HEK293 (cell line): ENCODE measurements around the gene E2F4.

Source experiments
- CTCF ChIA-PET: fragments of 350-600 bp; formaldehyde crosslinking; extraction: SDS; loops from one replicate; lab custom pipeline; 2021; ENCODE audit warnings: antibody characterized with exemption; lab: Yijun Ruan, JAX
- POLR2A ChIA-PET: fragments of 300-600 bp; formaldehyde crosslinking; extraction: SDS; loops from one replicate; lab custom pipeline; 2020; ENCODE audit warnings: antibody characterized with exemption, inconsistent platforms; lab: Yijun Ruan, JAX
- H3K27ac ChIP-seq: fragments of 200-500 bp; sonication (Bioruptor generic); 2 replicates; pipeline ENCODE4 v1.5.1; 2014; ENCODE audit warnings: low read depth, low read length, control low read depth, inconsistent platforms; ENCODE audit errors: extremely low read depth
- H3K36me3 ChIP-seq, 2 experiments: fragments of 200-500 bp in 1 of 2; sonication (Bioruptor generic) in 1 of 2; 1 replicate in 1 of 2; 2 replicates in 1 of 2; pipeline ENCODE4 v1.5.1; 2014 to 2017; ENCODE audit warnings: inconsistent platforms in 2 of 2, low read length in 2 of 2; ENCODE audit not compliant: control insufficient read depth in 2 of 2, insufficient read depth in 1 of 2
- H3K4me1 ChIP-seq: fragments of 200-500 bp; sonication (Bioruptor generic); 2 replicates; pipeline ENCODE4 v1.5.1; 2014; ENCODE audit warnings: mild to moderate bottlenecking, low read length, inconsistent platforms; ENCODE audit not compliant: control insufficient read depth, insufficient read depth
- H3K4me3 ChIP-seq: 2 replicates; pipeline ENCODE4 v1.5.1; 2011; ENCODE audit warnings: low read depth, mild to moderate bottlenecking, control low read depth, low read length, moderate library complexity
- H3K9me3 ChIP-seq: fragments of 200-500 bp; sonication (Bioruptor generic); 2 replicates; pipeline ENCODE4 v1.5.1; 2014; ENCODE audit warnings: low read depth, low read length, inconsistent platforms; ENCODE audit not compliant: control insufficient read depth, insufficient read depth
- ATF2 ChIP-seq: fragments of 450-650 bp; formaldehyde crosslinking; IDR thresholded peaks from 2 replicates; pipeline ENCODE4 v1.5.1; 2016; ENCODE audit warnings: missing biosample characterization, missing genetic modification characterization, low read depth
- GLIS1 ChIP-seq: fragments of 450-650 bp; formaldehyde crosslinking; IDR thresholded peaks from 2 replicates; pipeline ENCODE4 v1.5.1; 2016; ENCODE audit warnings: missing biosample characterization, missing genetic modification characterization
- KLF1 ChIP-seq: fragments of 450-650 bp; formaldehyde crosslinking; IDR thresholded peaks from 2 replicates; pipeline ENCODE4 v1.5.1; 2016; ENCODE audit warnings: missing biosample characterization, missing genetic modification characterization
- KLF7 ChIP-seq: fragments of 450-650 bp; formaldehyde crosslinking; IDR thresholded peaks from 2 replicates; pipeline ENCODE4 v1.5.1; 2016; ENCODE audit warnings: missing biosample characterization, missing genetic modification characterization, borderline replicate concordance
- KLF8 ChIP-seq: fragments of 450-650 bp; formaldehyde crosslinking; IDR thresholded peaks from 2 replicates; pipeline ENCODE4 v1.5.1; 2016; ENCODE audit warnings: missing biosample characterization, missing genetic modification characterization
- KLF9 ChIP-seq: fragments of 450-650 bp; formaldehyde crosslinking; IDR thresholded peaks from 2 replicates; pipeline ENCODE4 v1.5.1; 2016; ENCODE audit warnings: missing biosample characterization, missing genetic modification characterization, low read depth
- REST ChIP-seq: fragments of 450-650 bp; formaldehyde crosslinking; IDR thresholded peaks from 2 replicates; pipeline ENCODE4 v1.5.1; 2016; ENCODE audit warnings: missing biosample characterization, missing genetic modification characterization
- SALL2 ChIP-seq: fragments of 450-650 bp; formaldehyde crosslinking; IDR thresholded peaks from 2 replicates; pipeline ENCODE4 v1.5.0; 2017; ENCODE audit warnings: missing biosample characterization, mild to moderate bottlenecking, missing genetic modification characterization, borderline replicate concordance
- SETDB1 ChIP-seq: IDR thresholded peaks from one replicate; pipeline ENCODE4 v1.6.1; 2017; ENCODE audit warnings: mild to moderate bottlenecking, low read length, moderate library complexity, mixed read lengths; ENCODE audit not compliant: insufficient read length
- ZBTB1 ChIP-seq: fragments of 450-650 bp; formaldehyde crosslinking; IDR thresholded peaks from 2 replicates; pipeline ENCODE4 v1.5.1; 2016; ENCODE audit warnings: missing biosample characterization, missing genetic modification characterization
- ZNF140 ChIP-seq: fragments of 450-650 bp; formaldehyde crosslinking; IDR thresholded peaks from 2 replicates; pipeline ENCODE4 v1.5.1; 2016; ENCODE audit warnings: missing biosample characterization, missing genetic modification characterization
- ZNF148 ChIP-seq: fragments of 450-650 bp; formaldehyde crosslinking; IDR thresholded peaks from 2 replicates; pipeline ENCODE4 v1.5.0; 2017; ENCODE audit warnings: missing biosample characterization, missing genetic modification characterization, borderline replicate concordance
- ZNF16 ChIP-seq: fragments of 450-650 bp; formaldehyde crosslinking; IDR thresholded peaks from 2 replicates; pipeline ENCODE4 v1.5.1; 2016; ENCODE audit warnings: low read depth, missing biosample characterization, missing genetic modification characterization
- ZNF221 ChIP-seq: fragments of 450-650 bp; formaldehyde crosslinking; IDR thresholded peaks from 2 replicates; pipeline ENCODE4 v1.5.1; 2017; ENCODE audit warnings: missing biosample characterization, missing genetic modification characterization, borderline replicate concordance
- ZNF354C ChIP-seq: fragments of 450-650 bp; formaldehyde crosslinking; IDR thresholded peaks from 2 replicates; pipeline ENCODE4 v1.5.1; 2016; ENCODE audit warnings: missing biosample characterization, missing genetic modification characterization, low read depth, borderline replicate concordance
- ZNF362 ChIP-seq: fragments of 450-650 bp; formaldehyde crosslinking; IDR thresholded peaks from 2 replicates; pipeline ENCODE4 v1.5.1; 2016; ENCODE audit warnings: missing biosample characterization, missing genetic modification characterization
- ZNF391 ChIP-seq: fragments of 450-650 bp; formaldehyde crosslinking; IDR thresholded peaks from 2 replicates; pipeline ENCODE4 v1.5.1; 2016; ENCODE audit warnings: low read depth, missing biosample characterization, missing genetic modification characterization, borderline replicate concordance
- ZNF398 ChIP-seq: fragments of 450-650 bp; formaldehyde crosslinking; IDR thresholded peaks from 2 replicates; pipeline ENCODE4 v1.5.1; 2017; ENCODE audit warnings: missing biosample characterization, missing genetic modification characterization
- ZNF544 ChIP-seq: fragments of 450-650 bp; formaldehyde crosslinking; IDR thresholded peaks from 2 replicates; pipeline ENCODE4 v1.5.0; 2017; ENCODE audit warnings: missing biosample characterization, missing genetic modification characterization
- ZNF596 ChIP-seq: fragments of 450-650 bp; IDR thresholded peaks from 2 replicates; pipeline ENCODE4 v1.5.0; 2018; ENCODE audit warnings: missing biosample characterization, mild to moderate bottlenecking, missing genetic modification characterization, moderate library complexity
- ZNF610 ChIP-seq: fragments of 450-650 bp; formaldehyde crosslinking; IDR thresholded peaks from 2 replicates; pipeline ENCODE4 v1.5.1; 2016; ENCODE audit warnings: missing biosample characterization, missing genetic modification characterization, borderline replicate concordance
- ZNF791 ChIP-seq: fragments of 450-650 bp; formaldehyde crosslinking; IDR thresholded peaks from 2 replicates; pipeline ENCODE4 v1.5.1; 2016; ENCODE audit warnings: missing biosample characterization, missing genetic modification characterization
- ZXDB ChIP-seq: fragments of 450-650 bp; formaldehyde crosslinking; IDR thresholded peaks from 2 replicates; pipeline ENCODE4 v1.5.1; 2016; ENCODE audit warnings: missing biosample characterization, missing genetic modification characterization

Gene E2F4

GRCh38 chr16:67150047-67150832 is 41.7 kb upstream of the E2F4 start:
- POLR2A ChIA-PET = interaction anchor here (0.8 kb wide), 1 partner anchor 34 kb away, joined by 3 read pairs; no protein-coding TSS in a partner anchor
- CTCF ChIA-PET = interaction anchor here (0.7 to 1.4 kb wide), 2 partner anchors 46 to 164 kb away, joined by 3 read pairs; no protein-coding TSS in a partner anchor
- H3K36me3 ChIP-seq = peaks cover 0 to 45% of the 10 kb centered on the region in 2 experiments; a peak in 1 of 3 replicates
- H3K4me3 ChIP-seq = peak overlapping the region; percentile 31
- no peaks in the 10 kb centered on the region for H3K9me3 ChIP-seq
- no peak overlapping the region for H3K27ac ChIP-seq
- 0 out of 2 replicates have a peak, but pooled peaks cover 3% of the 10 kb centered on the region for H3K4me1 ChIP-seq
- peak; percentile 40 for TF ChIP-seq KLF1
- TF ChIP-seq ZXDB (tag by site-specific recombination) = no peak
- TF ChIP-seq SALL2 = no peak
- TF ChIP-seq ZNF398 (tag by site-specific recombination) = 0 out of 2 replicates have a peak, but pooled peaks have one; percentile 34
- TF ChIP-seq ZBTB1 (tag by site-specific recombination) = no peak
- TF ChIP-seq ZNF148 = no peak
- no peak for TF ChIP-seq ZNF596
- TF ChIP-seq ZNF354C (tag by site-specific recombination) = no peak
- no peak for TF ChIP-seq ZNF610 (tag by site-specific recombination)
- no peak for TF ChIP-seq KLF7
- no peak for TF ChIP-seq ATF2 (tag by site-specific recombination)
- TF ChIP-seq ZNF140 (tag by site-specific recombination) = no peak
- TF ChIP-seq GLIS1 (tag by site-specific recombination) = peak; percentile 45; the same call in 1 of the 2 replicates
- no peak for TF ChIP-seq SETDB1
- TF ChIP-seq KLF8 (tag by site-specific recombination) = peak; percentile 42; the same call in 1 of the 2 replicates
- TF ChIP-seq ZNF544 (tag by site-specific recombination) = no peak
- TF ChIP-seq KLF9 = peak; percentile 72
- TF ChIP-seq ZNF221 (tag by site-specific recombination) = no peak
- TF ChIP-seq REST (tag by site-specific recombination) = no peak
- TF ChIP-seq ZNF791 (tag by site-specific recombination) = no peak
- no peak for TF ChIP-seq ZNF391 (tag by site-specific recombination)
- TF ChIP-seq ZNF16 (tag by site-specific recombination) = no peak
- no peak for TF ChIP-seq ZNF362 (tag by site-specific recombination)
